K562 (cell line): ENCODE data around the gene CS. TPM values are rescaled to one million over a fixed set of nuclear protein-coding genes. Genes with fewer than 3 reads are reported as not detected.

Source experiments
- ARID2 ChIP-seq: fragments of 450-650 bp; IDR thresholded peaks from 2 replicates; pipeline ENCODE4 v1.6.1; 2017; ENCODE audit warnings: antibody characterized with exemption, mild to moderate bottlenecking
- HDAC3 ChIP-seq: fragments of 450-650 bp; IDR thresholded peaks from 2 replicates; pipeline ENCODE4 v1.6.1; 2018; ENCODE audit warnings: borderline replicate concordance, mild to moderate bottlenecking, moderate library complexity; ENCODE audit not compliant: partially characterized antibody
- KDM1A ChIP-seq, 2 experiments: fragments of 450-650 bp; IDR thresholded peaks; 2 replicates each; pipeline ENCODE4 v1.6.1; 2016; ENCODE audit warnings: mild to moderate bottlenecking in 2 of 2
- NR2F6 ChIP-seq: fragments of 450-650 bp; formaldehyde crosslinking; IDR thresholded peaks from 2 replicates; pipeline ENCODE4 v1.4.0; 2020; ENCODE audit warnings: mild to moderate bottlenecking
- NRF1 ChIP-seq, 2 experiments: fragments of 450-650 bp; IDR thresholded peaks in 1 of 2; conservative IDR thresholded peaks in 1 of 2; 2 replicates each; pipeline ENCODE4 v1.6.1; 2014; ENCODE audit warnings: mild to moderate bottlenecking in 2 of 2
- RHOXF2B ChIP-seq: fragments of 250-450 bp; sonication (Bioruptor Pico); conservative IDR thresholded peaks from 2 replicates; pipeline ENCODE4 v1.5.1; 2021
- SIN3B ChIP-seq: fragments of 450-650 bp; IDR thresholded peaks from 2 replicates; pipeline ENCODE4 v1.6.1; 2017; ENCODE audit warnings: low read depth, mild to moderate bottlenecking, moderate library complexity
- SMAD4 ChIP-seq: fragments of 250-450 bp; sonication (Bioruptor Pico); conservative IDR thresholded peaks from 2 replicates; pipeline ENCODE4 v1.8.0; 2021; ENCODE audit warnings: inconsistent platforms, mild to moderate bottlenecking, moderate library complexity
- TAL1 ChIP-seq: fragments of 450-650 bp; IDR thresholded peaks from 2 replicates; pipeline ENCODE4 v1.6.1; 2016; ENCODE audit warnings: mild to moderate bottlenecking
- TCFL5 ChIP-seq: fragments of 250-450 bp; sonication (Bioruptor Pico); conservative IDR thresholded peaks from 2 replicates; pipeline ENCODE4 v1.6.1; 2021; ENCODE audit warnings: mild to moderate bottlenecking, moderate library complexity, matching md5 sums
- ZNF316 ChIP-seq: fragments of 450-650 bp; IDR thresholded peaks from 2 replicates; pipeline ENCODE4 v1.6.1; 2016
- ZNF449 ChIP-seq: fragments of 250-450 bp; sonication (Bioruptor Pico); IDR thresholded peaks from 2 replicates; pipeline ENCODE4 v1.8.0; 2022; ENCODE audit warnings: moderate library complexity, mild to moderate bottlenecking, inconsistent platforms
- ZNF764 ChIP-seq: fragments of 250-450 bp; sonication (Bioruptor Pico); IDR thresholded peaks from 2 replicates; pipeline ENCODE4 v1.4.0; 2020; ENCODE audit warnings: low read depth, mild to moderate bottlenecking, moderate library complexity
- polyA plus RNA-seq, 8 experiments: library from polyadenylated mRNA; depleted of rRNA in 4 of 8; stranded (reverse) in 5 of 8; unstranded in 3 of 8; fragments of >200 nt; fragmentation: Nextera tagmentation in 2 of 8; fragmentation: Illumina TruSeq in 1 of 8; extraction: Ambion mirVana in 2 of 8; extraction: Trizol in 1 of 8; gene quantifications; 2 replicates each; pipeline versions ENCODE4 v1.2.1 to v1.2.3, GENCODE V29; 2011 to 2014; ENCODE audit warnings: inconsistent platforms in 1 of 8, missing spikeins in 1 of 8
- total RNA-seq, 7 experiments: library from RNA; depleted of rRNA in 6 of 7; stranded (reverse); fragments of >200 nt in 6 of 7; fragmentation: Illumina TruSeq in 2 of 7; extraction: Trizol in 2 of 7; gene quantifications; 2 replicates each; pipeline versions ENCODE4 v1.2.1 to v1.2.3, GENCODE V29; 2011 to 2021; ENCODE audit warnings: low replicate concordance in 1 of 7
- TF ChIP-seq, protein P1 (sequence below): fragments of 200-800 bp; sonication (Bioruptor generic); IDR thresholded peaks from 2 replicates; pipeline ENCODE4 v1.6.1; 2016; ENCODE audit warnings: missing genetic modification characterization, missing compliant biosample characterization
- TF ChIP-seq, protein P2 (sequence below), 3 experiments: IDR thresholded peaks in 2 of 3; conservative IDR thresholded peaks in 1 of 3; 2 replicates each; pipeline ENCODE4 v1.5.1; 2011 to 2012; ENCODE audit warnings: low read length in 3 of 3, mild to moderate bottlenecking in 3 of 3, control low read depth in 2 of 3, improper control_type of control experiment in 1 of 3, inconsistent platforms in 1 of 3, low read depth in 1 of 3, mixed read lengths in 1 of 3, moderate library complexity in 1 of 3; ENCODE audit not compliant: insufficient read depth in 2 of 3
- TF ChIP-seq, protein P3 (sequence below): fragments of 250-450 bp; sonication (Bioruptor Pico); IDR thresholded peaks from 2 replicates; pipeline ENCODE4 v1.5.0; 2020; ENCODE audit warnings: mild to moderate bottlenecking
- TF ChIP-seq, protein P4 (sequence below): fragments of 450-650 bp; IDR thresholded peaks from 2 replicates; pipeline ENCODE4 v1.6.1; 2016; ENCODE audit warnings: antibody characterized with exemption

CS gene
- total and polyA plus RNA-seq, 9 of the 15 experiments (the other 6 are each of a cell fraction or from before 2014, with no cell fraction given) = 99.9 to 390 (median 149) TPM

- TF ChIP-seq, protein P1, sequence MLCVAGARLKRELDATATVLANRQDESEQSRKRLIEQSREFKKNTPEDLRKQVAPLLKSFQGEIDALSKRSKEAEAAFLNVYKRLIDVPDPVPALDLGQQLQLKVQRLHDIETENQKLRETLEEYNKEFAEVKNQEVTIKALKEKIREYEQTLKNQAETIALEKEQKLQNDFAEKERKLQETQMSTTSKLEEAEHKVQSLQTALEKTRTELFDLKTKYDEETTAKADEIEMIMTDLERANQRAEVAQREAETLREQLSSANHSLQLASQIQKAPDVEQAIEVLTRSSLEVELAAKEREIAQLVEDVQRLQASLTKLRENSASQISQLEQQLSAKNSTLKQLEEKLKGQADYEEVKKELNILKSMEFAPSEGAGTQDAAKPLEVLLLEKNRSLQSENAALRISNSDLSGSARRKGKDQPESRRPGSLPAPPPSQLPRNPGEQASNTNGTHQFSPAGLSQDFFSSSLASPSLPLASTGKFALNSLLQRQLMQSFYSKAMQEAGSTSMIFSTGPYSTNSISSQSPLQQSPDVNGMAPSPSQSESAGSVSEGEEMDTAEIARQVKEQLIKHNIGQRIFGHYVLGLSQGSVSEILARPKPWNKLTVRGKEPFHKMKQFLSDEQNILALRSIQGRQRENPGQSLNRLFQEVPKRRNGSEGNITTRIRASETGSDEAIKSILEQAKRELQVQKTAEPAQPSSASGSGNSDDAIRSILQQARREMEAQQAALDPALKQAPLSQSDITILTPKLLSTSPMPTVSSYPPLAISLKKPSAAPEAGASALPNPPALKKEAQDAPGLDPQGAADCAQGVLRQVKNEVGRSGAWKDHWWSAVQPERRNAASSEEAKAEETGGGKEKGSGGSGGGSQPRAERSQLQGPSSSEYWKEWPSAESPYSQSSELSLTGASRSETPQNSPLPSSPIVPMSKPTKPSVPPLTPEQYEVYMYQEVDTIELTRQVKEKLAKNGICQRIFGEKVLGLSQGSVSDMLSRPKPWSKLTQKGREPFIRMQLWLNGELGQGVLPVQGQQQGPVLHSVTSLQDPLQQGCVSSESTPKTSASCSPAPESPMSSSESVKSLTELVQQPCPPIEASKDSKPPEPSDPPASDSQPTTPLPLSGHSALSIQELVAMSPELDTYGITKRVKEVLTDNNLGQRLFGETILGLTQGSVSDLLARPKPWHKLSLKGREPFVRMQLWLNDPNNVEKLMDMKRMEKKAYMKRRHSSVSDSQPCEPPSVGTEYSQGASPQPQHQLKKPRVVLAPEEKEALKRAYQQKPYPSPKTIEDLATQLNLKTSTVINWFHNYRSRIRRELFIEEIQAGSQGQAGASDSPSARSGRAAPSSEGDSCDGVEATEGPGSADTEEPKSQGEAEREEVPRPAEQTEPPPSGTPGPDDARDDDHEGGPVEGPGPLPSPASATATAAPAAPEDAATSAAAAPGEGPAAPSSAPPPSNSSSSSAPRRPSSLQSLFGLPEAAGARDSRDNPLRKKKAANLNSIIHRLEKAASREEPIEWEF (CRISPR knock-in tag) = no peak
- TF ChIP-seq ZNF449 (no peak), SMAD4 (0 out of 2 replicates have a peak, but pooled peaks have one; percentile 60), RHOXF2B (CRISPR knock-in tag) (no peak), NR2F6 (CRISPR knock-in tag) (no peak), KDM1A (IDR thresholded peaks at IDR 0.05) (no peak), TCFL5 (CRISPR knock-in tag) (no peak), HDAC3 (no peak), ARID2 (no peak), ZNF764 (CRISPR knock-in tag) (no peak), ZNF316 (no peak; the same call in 1 of the 2 replicates), NRF1 (conservative IDR thresholded peaks at IDR 0.05 in 1 of 2, IDR thresholded peaks at IDR 0.05 in 1 of 2) (peak in 1 of 2 experiments; percentile 87), SIN3B (peak; percentile 56), TAL1 (no peak)
- TF ChIP-seq, protein P2, sequence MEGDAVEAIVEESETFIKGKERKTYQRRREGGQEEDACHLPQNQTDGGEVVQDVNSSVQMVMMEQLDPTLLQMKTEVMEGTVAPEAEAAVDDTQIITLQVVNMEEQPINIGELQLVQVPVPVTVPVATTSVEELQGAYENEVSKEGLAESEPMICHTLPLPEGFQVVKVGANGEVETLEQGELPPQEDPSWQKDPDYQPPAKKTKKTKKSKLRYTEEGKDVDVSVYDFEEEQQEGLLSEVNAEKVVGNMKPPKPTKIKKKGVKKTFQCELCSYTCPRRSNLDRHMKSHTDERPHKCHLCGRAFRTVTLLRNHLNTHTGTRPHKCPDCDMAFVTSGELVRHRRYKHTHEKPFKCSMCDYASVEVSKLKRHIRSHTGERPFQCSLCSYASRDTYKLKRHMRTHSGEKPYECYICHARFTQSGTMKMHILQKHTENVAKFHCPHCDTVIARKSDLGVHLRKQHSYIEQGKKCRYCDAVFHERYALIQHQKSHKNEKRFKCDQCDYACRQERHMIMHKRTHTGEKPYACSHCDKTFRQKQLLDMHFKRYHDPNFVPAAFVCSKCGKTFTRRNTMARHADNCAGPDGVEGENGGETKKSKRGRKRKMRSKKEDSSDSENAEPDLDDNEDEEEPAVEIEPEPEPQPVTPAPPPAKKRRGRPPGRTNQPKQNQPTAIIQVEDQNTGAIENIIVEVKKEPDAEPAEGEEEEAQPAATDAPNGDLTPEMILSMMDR (IDR thresholded peaks at IDR 0.05 in 2 of 3, conservative IDR thresholded peaks at IDR 0.05 in 1 of 3; ENCODE audit: insufficient read depth in 2 of 3, low read depth in 1 of 3, low read length in 3 of 3) = peak; percentile 64 to 79 (median 64)
- TF ChIP-seq, protein P3, sequence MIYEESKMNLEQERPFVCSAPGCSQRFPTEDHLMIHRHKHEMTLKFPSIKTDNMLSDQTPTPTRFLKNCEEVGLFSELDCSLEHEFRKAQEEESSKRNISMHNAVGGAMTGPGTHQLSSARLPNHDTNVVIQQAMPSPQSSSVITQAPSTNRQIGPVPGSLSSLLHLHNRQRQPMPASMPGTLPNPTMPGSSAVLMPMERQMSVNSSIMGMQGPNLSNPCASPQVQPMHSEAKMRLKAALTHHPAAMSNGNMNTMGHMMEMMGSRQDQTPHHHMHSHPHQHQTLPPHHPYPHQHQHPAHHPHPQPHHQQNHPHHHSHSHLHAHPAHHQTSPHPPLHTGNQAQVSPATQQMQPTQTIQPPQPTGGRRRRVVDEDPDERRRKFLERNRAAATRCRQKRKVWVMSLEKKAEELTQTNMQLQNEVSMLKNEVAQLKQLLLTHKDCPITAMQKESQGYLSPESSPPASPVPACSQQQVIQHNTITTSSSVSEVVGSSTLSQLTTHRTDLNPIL (CRISPR knock-in tag) = no peak
- TF ChIP-seq, protein P4, sequence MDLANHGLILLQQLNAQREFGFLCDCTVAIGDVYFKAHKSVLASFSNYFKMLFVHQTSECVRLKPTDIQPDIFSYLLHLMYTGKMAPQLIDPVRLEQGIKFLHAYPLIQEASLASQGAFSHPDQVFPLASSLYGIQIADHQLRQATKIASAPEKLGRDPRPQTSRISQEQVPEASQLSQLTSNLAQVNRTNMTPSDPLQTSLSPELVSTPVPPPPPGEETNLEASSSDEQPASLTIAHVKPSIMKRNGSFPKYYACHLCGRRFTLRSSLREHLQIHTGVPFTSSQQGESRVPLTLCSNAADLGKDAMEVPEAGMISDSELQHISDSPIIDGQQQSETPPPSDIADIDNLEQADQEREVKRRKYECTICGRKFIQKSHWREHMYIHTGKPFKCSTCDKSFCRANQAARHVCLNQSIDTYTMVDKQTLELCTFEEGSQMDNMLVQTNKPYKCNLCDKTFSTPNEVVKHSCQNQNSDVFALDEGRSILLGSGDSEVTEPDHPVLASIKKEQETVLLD = no peak
Measured at GRCh38 chr12:56266693-56267442, 33.3 kb downstream of the CS start, which contains the start of gene COQ10A (continued).
